ENCODE results near the gene HES4. TPM values are rescaled to one million over a fixed set of nuclear protein-coding genes. Genes with fewer than 3 reads are reported as not detected.
"Not testable (repeated sequence)": the region's sequence is repeated elsewhere in the genome, so short reads cannot be mapped to it uniquely, and the experiment has no call there.

HES4 gene
- total RNA-seq, 1 experiment from 2014 or later, result 0.48 TPM

- no peak for DNase-seq (ENCODE audit: low read depth)
Measured at GRCh38 chr1:998745-998994, 1.2 kb downstream of the HES4 start.

DNA sequence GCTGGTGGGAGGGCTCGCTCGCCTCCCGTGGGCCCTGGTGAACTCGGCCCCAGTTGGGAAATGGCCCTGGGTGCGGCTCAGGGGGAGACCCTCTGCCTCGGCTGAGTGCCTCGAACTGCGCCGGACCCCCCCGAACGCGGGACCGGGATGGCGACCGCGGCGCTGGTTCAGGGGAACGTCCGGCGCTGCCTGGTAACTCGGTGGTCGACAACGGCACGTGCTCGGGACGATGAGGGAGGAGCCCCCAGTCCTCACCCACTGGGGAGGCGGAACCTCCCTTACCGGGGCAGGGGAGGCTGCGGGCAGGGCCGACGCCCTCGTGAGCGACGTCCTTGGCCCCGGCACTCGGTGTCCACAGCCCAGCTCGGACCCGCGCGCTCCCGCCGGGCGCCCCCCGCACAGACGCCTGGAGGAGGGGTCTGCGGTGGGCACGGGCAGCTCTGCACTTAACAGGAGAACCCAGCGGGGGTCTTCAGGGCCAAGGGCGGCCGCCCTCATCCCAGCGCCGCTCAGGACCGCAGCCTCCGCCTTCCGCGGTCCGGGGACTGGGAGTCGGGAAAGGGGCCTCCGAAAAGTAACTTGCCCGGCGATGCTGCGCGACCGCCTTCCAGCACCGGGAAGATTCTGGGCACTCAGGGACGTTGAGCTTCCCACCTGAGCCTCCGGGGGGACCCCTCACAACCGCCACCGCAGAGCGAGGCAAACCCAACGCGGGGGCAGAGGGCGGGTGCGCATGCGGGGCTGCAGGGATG lies 1.7 kb downstream of the HES4 start:
- no peak for DNase-seq (ENCODE audit: low read depth)

DNA sequence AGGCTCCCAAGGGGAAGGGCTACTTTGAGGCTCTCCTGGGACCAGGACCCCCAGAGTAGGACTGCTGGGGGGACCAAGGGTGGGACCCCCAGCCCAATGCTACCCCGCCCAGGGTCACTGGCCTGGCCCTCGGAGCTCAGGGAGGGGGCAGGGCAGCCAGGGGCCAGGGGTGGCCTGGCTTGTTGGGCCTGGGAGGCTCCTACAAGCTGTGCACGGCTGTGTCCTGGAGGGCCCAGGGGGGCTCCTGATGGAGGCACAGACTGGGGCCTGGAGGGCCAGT lies 2.2 kb downstream of the HES4 start:
- DNase-seq (ENCODE audit: low read depth), result no peak

DNA sequence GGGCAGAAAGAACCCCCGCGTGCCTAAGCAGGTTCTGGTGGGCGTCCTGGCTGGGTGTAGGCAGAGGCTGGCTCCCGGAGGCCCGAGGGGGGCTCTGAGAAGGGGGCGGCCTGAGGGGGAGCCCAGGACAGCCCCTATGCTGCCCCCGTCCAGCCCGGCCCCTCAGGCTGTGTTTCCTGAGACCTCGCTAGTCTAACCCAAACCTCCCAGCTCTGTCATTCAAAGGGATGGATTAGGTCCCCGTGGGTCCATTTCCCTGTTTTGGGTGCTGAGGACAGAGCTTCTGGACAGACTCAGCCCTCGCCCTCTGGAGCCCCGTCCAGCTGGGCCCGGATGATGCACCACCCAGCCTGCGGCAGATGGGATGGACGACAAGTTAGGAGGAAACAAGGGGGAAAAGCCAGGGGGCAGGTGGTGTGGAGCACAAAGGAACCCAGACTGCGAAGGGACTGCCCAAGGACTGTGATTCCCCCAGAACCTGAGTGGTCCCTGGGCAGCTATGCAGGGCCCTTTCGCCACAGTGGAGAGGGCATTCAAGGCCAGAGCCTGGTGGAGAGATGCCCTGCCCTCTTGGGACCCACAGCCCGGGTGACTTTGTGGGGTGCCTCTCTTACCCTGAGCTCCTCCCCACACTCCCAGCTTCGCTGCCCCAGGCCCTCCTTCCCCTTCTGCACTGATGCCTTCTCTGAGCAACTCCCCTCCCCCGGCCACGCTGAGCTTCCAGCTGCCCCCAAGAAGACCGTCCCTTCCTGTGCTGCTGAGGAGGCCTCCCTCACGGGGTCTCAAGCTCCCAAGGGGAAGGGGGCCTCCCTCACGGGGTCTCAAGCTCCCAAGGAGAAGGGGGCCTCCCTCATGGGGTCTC lies 2.8 kb downstream of the HES4 start:
- DNase-seq (ENCODE audit: low read depth), result no peak

GRCh38 chr1:995665-996633 lies 3.9 kb downstream of the HES4 start:
- no peak for DNase-seq (ENCODE audit: low read depth)

DNA sequence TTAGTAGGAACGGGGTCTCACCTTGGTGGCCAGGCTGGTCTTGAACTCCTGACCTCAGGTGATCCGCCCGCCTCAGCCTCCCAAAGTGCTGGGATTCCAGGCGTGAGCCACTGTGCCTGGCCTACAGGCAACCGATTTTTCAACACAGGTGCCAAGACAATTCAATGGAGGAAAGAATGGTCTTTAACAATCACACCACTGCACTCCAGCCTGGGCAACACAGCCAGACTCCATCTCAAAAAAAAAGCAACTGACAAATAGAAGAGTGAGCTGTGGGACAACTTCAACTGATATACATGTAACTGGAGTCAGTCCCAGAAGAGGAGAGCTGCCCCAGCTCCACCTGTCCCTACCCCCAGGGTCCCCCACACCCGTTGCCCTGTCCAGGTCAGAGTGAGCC lies 5.4 kb downstream of the HES4 start:
- DNase-seq (ENCODE audit: low read depth), result not testable (repeated sequence)

DNA sequence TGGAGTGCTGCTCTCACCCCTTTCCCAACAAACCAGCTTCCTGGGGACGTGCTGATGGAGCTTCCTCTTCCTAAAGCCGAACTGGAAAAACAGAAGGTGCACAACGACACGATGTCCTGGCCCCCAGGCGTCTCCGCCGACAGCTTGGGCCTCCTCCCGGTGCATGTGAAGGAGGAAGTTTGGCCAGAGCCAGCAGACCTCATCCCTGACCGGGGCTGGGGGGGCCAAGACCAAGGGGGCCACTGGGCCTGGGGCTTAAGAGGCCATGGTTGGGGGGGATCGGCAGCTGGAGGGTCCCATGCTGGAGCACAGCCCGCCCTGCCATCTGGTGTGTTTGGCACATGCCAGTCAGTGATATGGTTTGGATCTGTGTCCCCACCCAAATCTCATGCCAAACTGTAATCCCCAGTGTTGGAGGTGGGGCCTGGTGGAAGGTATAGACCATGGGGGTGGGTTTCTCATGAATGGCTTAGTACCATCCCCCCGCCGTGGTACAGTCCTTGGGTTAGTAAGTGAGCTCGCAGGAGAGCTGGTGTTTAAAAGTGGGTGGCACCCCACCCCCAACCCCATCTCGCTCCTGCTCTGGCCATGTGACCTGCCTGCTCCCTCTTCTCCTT lies 6.4 kb downstream of the HES4 start:
- no peak for DNase-seq (ENCODE audit: low read depth)

GRCh38 chr1:992362-992761 lies 7.5 kb downstream of the HES4 start:
- no peak for DNase-seq (ENCODE audit: low read depth)

DNA sequence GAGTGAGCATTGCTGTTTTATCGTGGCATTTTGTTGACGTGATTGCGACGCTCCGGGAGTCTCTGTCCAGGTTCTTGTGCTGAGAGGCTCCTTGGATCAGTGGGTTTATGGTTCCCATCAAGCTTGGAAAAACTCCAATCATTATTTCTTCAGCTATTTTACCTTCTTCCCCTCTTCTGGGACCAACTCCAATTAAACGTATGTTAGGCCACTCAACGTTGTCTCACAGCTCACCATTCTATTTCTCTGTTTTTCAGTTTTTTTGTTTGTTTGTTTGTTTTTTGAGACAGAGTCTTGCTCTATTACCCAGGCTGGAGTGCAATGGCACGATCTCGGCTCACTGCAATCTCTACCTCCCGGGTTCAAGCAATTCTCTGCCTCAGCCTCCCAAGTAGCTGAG lies 8.0 kb downstream of the HES4 start:
- DNase-seq (ENCODE audit: low read depth), result no peak

GRCh38 chr1:991275-991674 lies 8.6 kb downstream of the HES4 start:
- not testable (repeated sequence) for DNase-seq (ENCODE audit: low read depth)

- DNase-seq (ENCODE audit: low read depth), result not testable (repeated sequence)
Measured at GRCh38 chr1:988061-988460, 11.8 kb downstream of the HES4 start.

DNA sequence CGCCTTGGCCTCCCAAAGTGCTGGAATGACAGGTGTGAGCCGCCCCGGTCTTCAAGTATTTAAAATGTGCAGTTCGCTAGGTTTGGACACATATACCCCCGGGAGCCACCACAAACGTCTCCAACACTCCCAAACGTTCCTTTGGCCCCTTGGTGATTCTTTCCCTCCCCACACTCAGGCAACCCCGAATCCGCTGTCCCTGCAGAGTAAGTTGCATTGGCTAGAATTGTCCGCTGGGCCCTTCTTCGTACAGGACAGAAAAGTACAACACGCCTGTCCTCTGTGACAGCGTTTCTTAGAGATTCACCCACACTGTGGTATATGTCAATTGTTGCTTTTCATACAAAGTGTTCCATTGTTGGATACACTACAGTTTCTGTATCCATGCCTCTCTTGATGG lies 14.8 kb downstream of the HES4 start:
- DNase-seq (ENCODE audit: low read depth), result no peak

DNA sequence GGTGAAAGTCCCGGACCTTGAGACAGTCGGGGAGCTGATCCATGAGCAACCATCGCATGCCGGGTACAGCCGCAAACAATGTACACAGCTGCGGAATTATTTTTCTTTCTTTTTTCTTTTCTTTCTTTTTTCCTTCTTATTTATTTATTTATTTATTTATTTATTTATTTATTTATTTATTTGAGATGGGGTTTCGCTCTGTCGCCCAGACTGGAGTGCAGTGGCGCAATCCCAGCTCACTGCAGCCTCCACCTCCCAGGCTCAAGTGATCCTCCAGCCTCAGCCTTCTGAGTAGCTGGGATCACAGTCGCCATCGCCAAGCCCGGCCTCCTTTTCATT lies 15.5 kb downstream of the HES4 start:
- no peak for DNase-seq (ENCODE audit: low read depth)

DNA sequence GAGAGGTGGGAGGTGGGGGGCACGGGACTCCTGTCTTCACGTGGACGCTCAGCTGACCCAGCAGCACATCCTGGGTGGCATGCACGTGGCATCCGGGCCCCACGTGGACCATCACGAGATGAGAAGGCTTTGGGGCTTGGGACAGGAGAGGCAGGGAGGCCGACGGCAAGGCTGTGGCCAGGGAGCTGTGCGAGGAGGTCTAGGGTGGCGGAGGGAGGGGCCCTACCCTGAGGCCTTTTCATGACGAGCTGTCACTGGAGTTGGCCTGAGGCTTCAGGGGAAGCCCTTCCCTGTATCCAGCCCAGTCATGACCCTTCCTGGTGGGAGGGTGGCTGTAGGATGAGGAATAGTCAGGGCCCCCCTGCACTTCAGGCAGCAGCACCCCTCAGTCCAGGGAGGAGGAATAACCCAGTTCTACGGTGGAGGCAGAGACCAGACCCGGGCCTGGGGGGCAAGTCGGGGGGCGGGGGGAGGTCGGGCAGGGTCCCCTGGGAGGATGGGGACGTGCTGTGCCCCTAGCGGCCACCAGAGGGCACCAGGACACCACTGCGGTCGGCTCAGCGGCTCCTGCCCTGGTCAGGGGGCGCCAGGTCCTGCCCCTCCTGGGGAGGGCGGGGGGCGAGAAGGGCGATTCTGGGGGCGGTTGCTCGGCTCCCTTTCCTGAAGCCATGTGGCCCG lies 16.0 kb downstream of the HES4 start:
- no peak for DNase-seq (ENCODE audit: low read depth)

- no peak for DNase-seq (ENCODE audit: low read depth)
Measured at GRCh38 chr1:982765-983436, 17.0 kb downstream of the HES4 start.

- no peak for DNase-seq (ENCODE audit: low read depth)
Measured at GRCh38 chr1:981955-982558, 17.8 kb downstream of the HES4 start, which contains the start of gene PERM1. Gene PERM1, minus strand, starts transcription at chr1:982093. Its CDS starts 1,064 bp downstream, at chr1:981029.

GRCh38 chr1:981491-981954 lies 18.4 kb downstream of the HES4 start:
- DNase-seq (ENCODE audit: low read depth), result no peak

DNA sequence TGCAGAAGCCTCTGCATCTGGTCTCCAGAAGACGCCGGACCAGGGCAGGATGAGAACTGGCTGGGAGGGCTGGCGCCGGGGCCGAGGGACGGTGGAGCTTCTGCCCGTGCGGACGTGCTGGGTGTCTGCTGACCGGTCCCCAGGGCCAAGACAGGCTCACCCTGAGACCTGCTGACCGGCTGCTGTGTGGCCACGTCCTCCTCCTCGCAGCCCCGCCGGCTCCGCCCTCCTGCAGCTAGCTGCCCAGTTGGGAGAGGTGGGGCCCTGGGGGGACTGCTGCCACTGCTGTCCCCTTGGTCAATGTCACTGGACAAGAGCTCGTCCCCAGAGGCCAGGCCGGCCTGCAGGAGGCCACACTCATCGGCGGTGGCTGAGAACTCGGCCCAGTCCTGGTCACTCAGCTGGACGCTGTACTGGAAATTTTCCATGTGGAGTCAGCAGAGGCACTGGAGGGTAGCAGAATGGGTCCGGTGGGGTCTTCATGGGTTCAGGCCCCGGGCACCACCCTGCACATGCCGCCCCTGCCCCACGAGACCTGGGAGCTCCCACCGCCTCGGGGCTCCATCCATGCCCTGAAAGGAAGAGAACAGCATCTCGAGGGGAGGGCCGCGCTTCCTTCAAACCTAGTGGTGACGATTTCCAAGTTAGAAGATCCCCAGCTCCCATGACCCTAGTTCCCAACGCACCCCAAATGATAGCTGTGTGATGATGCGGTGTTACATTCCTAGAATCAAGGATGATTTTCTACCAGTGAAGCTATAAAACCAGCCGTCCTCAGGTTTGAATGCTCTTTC lies 19.1 kb downstream of the HES4 start:
- DNase-seq (ENCODE audit: low read depth), result no peak

GRCh38 chr1:980137-980571 lies 19.7 kb downstream of the HES4 start:
- DNase-seq (ENCODE audit: low read depth), result no peak

DNA sequence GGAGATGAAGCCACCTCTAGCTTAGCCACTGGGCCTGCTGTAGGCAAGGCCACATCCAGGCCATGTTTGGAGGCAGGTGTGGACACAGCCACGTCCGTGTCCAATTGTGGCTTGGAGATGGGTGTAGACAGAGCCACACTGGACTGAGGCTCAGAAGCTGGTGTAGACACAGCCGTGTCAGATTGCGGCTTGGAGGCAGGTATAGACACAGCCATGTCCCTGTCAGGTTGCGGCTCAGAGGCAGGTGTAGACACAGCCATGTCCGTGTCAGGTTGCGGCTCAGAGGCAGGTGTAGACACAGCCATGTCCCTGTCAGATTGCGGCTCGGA lies 20.2 kb downstream of the HES4 start:
- no peak for DNase-seq (ENCODE audit: low read depth)

Data from RPMI7951 (cell line).